ENCODE results near the gene FAM117B.
"Not testable (repeated sequence)": the region's sequence is repeated elsewhere in the genome, so short reads cannot be mapped to it uniquely, and the experiment has no call there.

FAM117B gene

GRCh38 chr2:202642567-202642966, 7.8 kb downstream of the FAM117B start:
- TF ChIP-seq TAF1 (IDR thresholded peaks at IDR 0.05; ENCODE audit: borderline replicate concordance, low read depth, low read length), result no peak
- TF ChIP-seq POLR2A (IDR thresholded peaks at IDR 0.05; ENCODE audit: low read depth, low read length), result no peak
- no peak for TF ChIP-seq POLR2AphosphoS5 (IDR thresholded peaks at IDR 0.05; ENCODE audit: low read depth, low read length)
- DNase-seq (ENCODE audit: insufficient read length) (no peak), FAIRE-seq (no peak)

GRCh38 chr2:202643012-202643858, 8.5 kb downstream of the FAM117B start:
- TF ChIP-seq TAF1 (IDR thresholded peaks at IDR 0.05; ENCODE audit: borderline replicate concordance, low read depth, low read length), result no peak
- TF ChIP-seq POLR2AphosphoS5 (IDR thresholded peaks at IDR 0.05; ENCODE audit: low read depth, low read length), result no peak
- TF ChIP-seq POLR2A (IDR thresholded peaks at IDR 0.05; ENCODE audit: low read depth, low read length), result no peak
- FAIRE-seq (peak; percentile 76), DNase-seq (ENCODE audit: insufficient read length) (no peak)

GRCh38 chr2:202652119-202652518, 17.4 kb downstream of the FAM117B start:
- no peak for DNase-seq (ENCODE audit: insufficient read length)
- TF ChIP-seq POLR2A (IDR thresholded peaks at IDR 0.05; ENCODE audit: low read depth, low read length) (no peak), TAF1 (IDR thresholded peaks at IDR 0.05; ENCODE audit: borderline replicate concordance, low read depth, low read length) (no peak), POLR2AphosphoS5 (IDR thresholded peaks at IDR 0.05; ENCODE audit: low read depth, low read length) (no peak)
- FAIRE-seq, result no peak

GRCh38 chr2:202653890-202654289, 19.1 kb downstream of the FAM117B start:
- no peak for DNase-seq (ENCODE audit: insufficient read length)
- TF ChIP-seq TAF1 (IDR thresholded peaks at IDR 0.05; ENCODE audit: borderline replicate concordance, low read depth, low read length), result no peak
- no peak for TF ChIP-seq POLR2A (IDR thresholded peaks at IDR 0.05; ENCODE audit: low read depth, low read length)
- no peak for TF ChIP-seq POLR2AphosphoS5 (IDR thresholded peaks at IDR 0.05; ENCODE audit: low read depth, low read length)
- peak; percentile 65 for FAIRE-seq

- FAIRE-seq (no peak), DNase-seq (ENCODE audit: insufficient read length) (no peak)
- TF ChIP-seq POLR2AphosphoS5 (IDR thresholded peaks at IDR 0.05; ENCODE audit: low read depth, low read length) (no peak), POLR2A (IDR thresholded peaks at IDR 0.05; ENCODE audit: low read depth, low read length) (no peak), TAF1 (IDR thresholded peaks at IDR 0.05; ENCODE audit: borderline replicate concordance, low read depth, low read length) (no peak)
These were observed 23.1 kb downstream of the FAM117B start for GRCh38 chr2:202657876-202658275.

- TF ChIP-seq POLR2A (IDR thresholded peaks at IDR 0.05; ENCODE audit: low read depth, low read length) (no peak), POLR2AphosphoS5 (IDR thresholded peaks at IDR 0.05; ENCODE audit: low read depth, low read length) (no peak), TAF1 (IDR thresholded peaks at IDR 0.05; ENCODE audit: borderline replicate concordance, low read depth, low read length) (no peak)
- no peak for FAIRE-seq
- DNase-seq (ENCODE audit: insufficient read length), result no peak
These were observed 26.0 kb downstream of the FAM117B start for GRCh38 chr2:202660796-202661195.

- TF ChIP-seq POLR2A (IDR thresholded peaks at IDR 0.05; ENCODE audit: low read depth, low read length) (no peak), TAF1 (IDR thresholded peaks at IDR 0.05; ENCODE audit: borderline replicate concordance, low read depth, low read length) (no peak), POLR2AphosphoS5 (IDR thresholded peaks at IDR 0.05; ENCODE audit: low read depth, low read length) (no peak)
- DNase-seq (ENCODE audit: insufficient read length), result no peak
- peak; percentile 42 for FAIRE-seq
These were observed 35.1 kb downstream of the FAM117B start for GRCh38 chr2:202669841-202670240.

GRCh38 chr2:202671317-202672035, 36.7 kb downstream of the FAM117B start:
- no peak for FAIRE-seq
- TF ChIP-seq TAF1 (IDR thresholded peaks at IDR 0.05; ENCODE audit: borderline replicate concordance, low read depth, low read length) (no peak), POLR2AphosphoS5 (IDR thresholded peaks at IDR 0.05; ENCODE audit: low read depth, low read length) (no peak), POLR2A (IDR thresholded peaks at IDR 0.05; ENCODE audit: low read depth, low read length) (no peak)
- no peak for DNase-seq (ENCODE audit: insufficient read length)

GRCh38 chr2:202675097-202675496, 40.3 kb downstream of the FAM117B start:
- DNase-seq (ENCODE audit: insufficient read length); FAIRE-seq: not testable (repeated sequence)

GRCh38 chr2:202679980-202680379, 45.2 kb downstream of the FAM117B start:
- TF ChIP-seq POLR2A (IDR thresholded peaks at IDR 0.05; ENCODE audit: low read depth, low read length) (no peak), POLR2AphosphoS5 (IDR thresholded peaks at IDR 0.05; ENCODE audit: low read depth, low read length) (no peak), TAF1 (IDR thresholded peaks at IDR 0.05; ENCODE audit: borderline replicate concordance, low read depth, low read length) (no peak)
- DNase-seq (ENCODE audit: insufficient read length) (no peak), FAIRE-seq (no peak)

- TF ChIP-seq TAF1 (IDR thresholded peaks at IDR 0.05; ENCODE audit: borderline replicate concordance, low read depth, low read length), result no peak
- TF ChIP-seq POLR2AphosphoS5 (IDR thresholded peaks at IDR 0.05; ENCODE audit: low read depth, low read length), result no peak
- TF ChIP-seq POLR2A (IDR thresholded peaks at IDR 0.05; ENCODE audit: low read depth, low read length), result no peak
- DNase-seq (ENCODE audit: insufficient read length) (no peak), FAIRE-seq (no peak)
These were observed 45.7 kb downstream of the FAM117B start for GRCh38 chr2:202680512-202680911.

GRCh38 chr2:202681688-202682205, 47.0 kb downstream of the FAM117B start:
- no peak for DNase-seq (ENCODE audit: insufficient read length)
- FAIRE-seq, result no peak
- no peak for TF ChIP-seq POLR2A (IDR thresholded peaks at IDR 0.05; ENCODE audit: low read depth, low read length)
